Suprapubic skin (tissue), 4 donors: Measurements from ENCODE around the gene METTL13. TPM values are rescaled to one million over a fixed set of nuclear protein-coding genes. Genes with fewer than 3 reads are reported as not detected.

Experiments
- DNase-seq, 2 donors: peaks; one replicate each; pipeline ENCODE4 v3.0.0-alpha.2; 2019; ENCODE audit warnings: low spot score in 2 of 2
- H3K27ac ChIP-seq: fragments of 200-600 bp; sonication (generic); one replicate; pipeline ENCODE4 v1.5.1; 2019
- H3K27me3 ChIP-seq: fragments of 200-600 bp; sonication (generic); one replicate; pipeline ENCODE4 v1.5.1; 2019
- H3K36me3 ChIP-seq: fragments of 200-600 bp; sonication (generic); one replicate; pipeline ENCODE4 v1.5.1; 2019
- H3K4me1 ChIP-seq: fragments of 200-600 bp; sonication (generic); one replicate; pipeline ENCODE4 v1.5.1; 2019
- H3K4me3 ChIP-seq: fragments of 200-600 bp; sonication (generic); one replicate; pipeline ENCODE4 v1.5.1; 2019; ENCODE audit warnings: mild to moderate bottlenecking
- H3K9me3 ChIP-seq: fragments of 200-600 bp; sonication (generic); one replicate; pipeline ENCODE4 v1.5.1; 2019
- CTCF ChIP-seq, 2 donors: fragments of 200-600 bp in 1 of 2; fragments of 450-650 bp in 1 of 2; sonication (generic) in 1 of 2; IDR thresholded peaks; one replicate each; pipeline ENCODE4 v1.5.1; 2016 to 2019; ENCODE audit warnings: antibody characterized with exemption in 2 of 2, mild to moderate bottlenecking in 1 of 2, moderate library complexity in 1 of 2
- EP300 ChIP-seq: sonication (generic); formaldehyde crosslinking; IDR thresholded peaks from one replicate; pipeline ENCODE4 v1.6.1; 2017; ENCODE audit warnings: antibody characterized with exemption
- POLR2A ChIP-seq, 2 donors: fragments of 450-650 bp; IDR thresholded peaks; one replicate each; pipeline ENCODE4 v1.6.1; 2017; ENCODE audit warnings: antibody characterized with exemption in 2 of 2, mild to moderate bottlenecking in 2 of 2, moderate library complexity in 2 of 2
- POLR2AphosphoS5 ChIP-seq, 3 donors: sonication (generic); formaldehyde crosslinking; IDR thresholded peaks; one replicate each; pipeline ENCODE4 v1.6.1; 2017; ENCODE audit warnings: antibody characterized with exemption in 3 of 3
- WGBS: methylation state at CpG from one replicate; pipeline ENCODE4 v1.1.5; 2018; 5-methylcytosine and 5-hydroxymethylcytosine counted together
- total RNA-seq, 4 donors: library from RNA; depleted of rRNA; stranded (reverse); fragments of >200 nt; gene quantifications; one replicate each; pipeline ENCODE4 v1.1.0, GENCODE V29; 2016

The METTL13 gene
- total RNA-seq, 4 donors from 2014 or later = 20.2 to 29.4 (median 23.4) TPM

- 89% methylated on average over 6 of the region's 6 CpGs for WGBS
- H3K36me3 ChIP-seq = peaks cover 100% of the 10 kb centered on the region
- no peak overlapping the region for H3K4me3 ChIP-seq
- TF ChIP-seq POLR2AphosphoS5 (IDR thresholded peaks at IDR 0.05) = no peak
- no peak for TF ChIP-seq EP300
- TF ChIP-seq CTCF (IDR thresholded peaks at IDR 0.05) = no peak
- no peak for TF ChIP-seq POLR2A (IDR thresholded peaks at IDR 0.05)
- no peaks in the 10 kb centered on the region for H3K9me3 ChIP-seq
- no peaks in the 10 kb centered on the region for H3K27me3 ChIP-seq
- no peak for DNase-seq
- H3K27ac ChIP-seq = no peak overlapping the region
- H3K4me1 ChIP-seq = peaks cover 5% of the 10 kb centered on the region
Measured at GRCh38 chr1:171790318-171790717, 8.9 kb downstream of the METTL13 start.

DNA sequence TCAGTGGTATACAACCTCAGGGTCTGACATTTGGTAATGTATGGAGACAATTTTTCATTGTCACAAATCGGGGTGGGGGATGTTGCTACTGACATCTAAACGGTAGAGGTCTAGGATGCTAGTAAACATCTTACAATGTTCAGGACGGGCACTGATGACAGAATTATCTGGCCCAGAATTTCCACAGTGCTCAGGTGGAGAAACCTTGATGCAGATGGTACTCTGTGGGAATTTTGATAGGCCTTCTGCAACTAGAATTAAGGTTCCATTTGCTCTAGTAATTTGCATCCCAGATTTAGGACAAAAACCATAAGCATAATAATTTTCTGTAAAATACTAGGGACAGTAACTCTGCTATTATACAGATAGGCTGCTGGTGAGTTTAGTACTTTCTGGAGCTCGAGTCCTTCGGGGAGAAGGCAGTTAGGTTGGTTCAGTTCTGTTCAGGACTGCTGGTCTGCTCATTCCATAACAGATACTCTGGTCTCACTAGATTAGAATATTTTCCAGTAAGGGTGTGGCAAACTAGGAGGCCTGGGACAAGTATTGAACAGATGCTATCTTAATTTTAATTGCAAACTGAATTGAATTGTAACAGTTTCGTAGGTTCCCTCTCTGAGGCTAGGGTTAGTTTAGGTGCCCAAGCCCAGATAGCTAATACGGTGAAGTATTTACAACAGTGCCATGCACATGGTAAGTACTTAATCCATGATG lies 11.4 kb downstream of the METTL13 start:
- H3K9me3 ChIP-seq = no peaks in the 10 kb centered on the region
- H3K4me1 ChIP-seq = peaks cover 4% of the 10 kb centered on the region
- TF ChIP-seq POLR2A (IDR thresholded peaks at IDR 0.05) (no peak), CTCF (IDR thresholded peaks at IDR 0.05) (no peak), POLR2AphosphoS5 (IDR thresholded peaks at IDR 0.05) (no peak), EP300 (no peak)
- no peaks in the 10 kb centered on the region for H3K27me3 ChIP-seq
- no peak overlapping the region for H3K27ac ChIP-seq
- peaks cover 100% of the 10 kb centered on the region for H3K36me3 ChIP-seq
- no peak for DNase-seq
- no peak overlapping the region for H3K4me3 ChIP-seq
- 89% methylated on average over 7 of the region's 7 CpGs for WGBS

- TF ChIP-seq POLR2A (IDR thresholded peaks at IDR 0.05) = no peak
- H3K36me3 ChIP-seq = peaks cover 95% of the 10 kb centered on the region
- no peak overlapping the region for H3K4me3 ChIP-seq
- peaks cover 3% of the 10 kb centered on the region for H3K4me1 ChIP-seq
- no peak overlapping the region for H3K27ac ChIP-seq
- no peaks in the 10 kb centered on the region for H3K9me3 ChIP-seq
- no peak for DNase-seq
- H3K27me3 ChIP-seq = no peaks in the 10 kb centered on the region
- 100% methylated on average over 1 of the region's 1 CpG for whole genome bisulfite sequencing
Measured at GRCh38 chr1:171793636-171794035, 12.2 kb downstream of the METTL13 start.

- Histone ChIP-seq H3K27me3 (no peaks in the 10 kb centered on the region), H3K4me1 (no peaks in the 10 kb centered on the region), H3K9me3 (no peaks in the 10 kb centered on the region), H3K4me3 (no peak overlapping the region), H3K27ac (no peak overlapping the region), H3K36me3 (peaks cover 91% of the 10 kb centered on the region)
- TF ChIP-seq CTCF (IDR thresholded peaks at IDR 0.05) (no peak), POLR2AphosphoS5 (IDR thresholded peaks at IDR 0.05) (no peak), EP300 (no peak), POLR2A (IDR thresholded peaks at IDR 0.05) (no peak)
- no peak for DNase-seq
- WGBS = 94% methylated on average over 4 of the region's 4 CpGs
Measured at GRCh38 chr1:171794085-171794484, 12.6 kb downstream of the METTL13 start.

DNA sequence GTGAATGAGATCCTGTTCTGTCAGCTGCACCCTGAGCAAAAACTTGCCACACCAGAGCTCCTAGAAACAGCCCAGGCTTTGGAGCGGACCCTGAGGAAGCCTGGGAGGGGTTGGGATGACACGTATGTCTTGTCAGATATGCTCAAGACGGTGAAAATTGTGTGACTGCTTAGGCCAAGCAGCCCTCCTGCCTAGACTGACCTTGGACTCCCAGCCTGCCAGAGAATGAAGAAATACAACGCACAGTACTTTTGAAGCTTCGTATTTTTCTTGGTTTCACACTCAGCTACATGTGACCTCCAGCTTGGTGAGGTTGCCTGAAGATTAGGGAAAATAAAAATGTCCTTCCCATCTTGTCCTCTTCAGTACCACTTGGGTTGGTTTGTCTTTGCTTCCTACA lies 15.1 kb downstream of the METTL13 start:
- Histone ChIP-seq H3K9me3 (no peaks in the 10 kb centered on the region), H3K4me1 (no peaks in the 10 kb centered on the region), H3K36me3 (peaks cover 66% of the 10 kb centered on the region), H3K27me3 (no peaks in the 10 kb centered on the region), H3K27ac (no peak overlapping the region), H3K4me3 (no peak overlapping the region)
- WGBS = 79% methylated on average over 5 of the region's 5 CpGs
- no peak for DNase-seq
- TF ChIP-seq POLR2AphosphoS5 (IDR thresholded peaks at IDR 0.05) (no peak), CTCF (IDR thresholded peaks at IDR 0.05) (no peak), EP300 (no peak), POLR2A (IDR thresholded peaks at IDR 0.05) (no peak)

DNA sequence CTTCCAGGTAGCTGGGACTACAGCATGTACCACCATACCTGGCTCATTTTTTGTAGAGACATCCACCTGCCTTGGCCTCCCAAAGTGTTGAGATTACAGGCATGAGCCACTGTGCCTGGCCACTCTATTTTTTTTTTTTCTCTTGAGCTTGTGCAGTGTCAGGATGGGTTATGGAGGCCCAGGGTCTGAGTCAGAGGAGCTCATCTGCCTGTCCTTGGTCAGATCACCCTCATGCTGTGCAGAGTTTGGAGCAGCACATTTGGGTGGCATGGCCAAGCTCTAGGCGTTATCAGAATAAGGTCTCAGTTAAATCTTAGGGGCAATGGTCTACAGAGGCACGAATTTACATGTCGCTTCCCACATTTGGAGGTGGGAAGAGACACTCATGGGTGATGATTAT lies 16.9 kb downstream of the METTL13 start:
- peaks cover 48% of the 10 kb centered on the region for H3K36me3 ChIP-seq
- H3K27me3 ChIP-seq = no peaks in the 10 kb centered on the region
- no peaks in the 10 kb centered on the region for H3K4me1 ChIP-seq
- DNase-seq = no peak
- 88% methylated on average over 3 of the region's 3 CpGs for WGBS
- no peak overlapping the region for H3K27ac ChIP-seq
- no peak overlapping the region for H3K4me3 ChIP-seq
- no peaks in the 10 kb centered on the region for H3K9me3 ChIP-seq
- no peak for TF ChIP-seq EP300
- TF ChIP-seq CTCF (IDR thresholded peaks at IDR 0.05) = no peak
- TF ChIP-seq POLR2AphosphoS5 (IDR thresholded peaks at IDR 0.05) = no peak
- no peak for TF ChIP-seq POLR2A (IDR thresholded peaks at IDR 0.05)
